Epithelial cell of umbilical artery (primary cell): ENCODE measurements around the gene RPS15. TPM values are rescaled to one million over a fixed set of nuclear protein-coding genes. Genes with fewer than 3 reads are reported as not detected.

Experiments used
- total RNA-seq: library from RNA; depleted of rRNA; stranded (reverse); fragments of >200 nt; gene quantifications from 2 replicates; pipeline ENCODE4 v1.2.3, GENCODE V29; 2014

RPS15 gene
- total RNA-seq = 541 and 821 TPM in 2 replicates

DNA sequence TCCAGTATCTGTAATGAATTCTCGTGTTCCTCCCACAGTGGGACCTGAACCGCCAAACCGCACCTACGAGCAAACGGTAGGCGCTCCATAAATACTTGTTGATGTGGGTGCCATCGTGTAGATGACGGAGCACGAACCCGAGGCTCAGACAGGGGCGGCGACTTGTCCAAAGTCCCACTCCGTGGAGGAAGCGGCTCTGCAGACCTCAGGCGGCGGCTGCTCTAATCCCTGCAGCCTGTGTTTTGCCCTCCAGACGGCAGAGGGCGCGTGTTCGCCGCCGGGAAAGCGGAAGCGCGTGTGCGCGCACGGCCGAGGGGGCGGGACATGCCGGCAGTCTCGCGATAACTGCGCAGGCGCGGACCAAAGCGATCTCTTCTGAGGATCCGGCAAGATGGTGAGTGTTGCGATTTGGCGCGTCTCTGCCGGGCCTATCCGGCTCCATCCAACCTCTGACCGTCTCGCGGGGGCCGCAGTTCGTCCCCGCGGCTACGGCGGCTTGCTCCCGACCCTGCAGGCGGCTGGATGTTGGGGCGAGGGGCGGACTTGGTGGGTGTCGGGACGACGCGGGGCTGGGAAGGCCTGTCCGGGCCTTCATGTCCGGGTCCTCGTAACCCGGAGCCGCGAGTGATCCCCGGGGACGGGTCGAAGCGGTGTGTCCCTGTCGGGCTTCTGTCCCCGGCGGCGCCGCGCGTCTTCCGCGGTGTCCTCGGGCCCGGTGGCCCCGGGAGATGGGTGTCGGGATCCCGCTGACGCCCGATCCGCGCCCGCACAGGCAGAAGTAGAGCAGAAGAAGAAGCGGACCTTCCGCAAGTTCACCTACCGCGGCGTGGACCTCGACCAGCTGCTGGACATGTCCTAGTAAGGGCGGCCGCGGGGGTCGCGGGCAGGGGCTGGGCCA, at the start of gene RPS15:
Gene RPS15 (plus strand): TSS at position 362 of the 898 bp plus-strand sequence. CDS start 30 bp downstream, at position 392.

DNA sequence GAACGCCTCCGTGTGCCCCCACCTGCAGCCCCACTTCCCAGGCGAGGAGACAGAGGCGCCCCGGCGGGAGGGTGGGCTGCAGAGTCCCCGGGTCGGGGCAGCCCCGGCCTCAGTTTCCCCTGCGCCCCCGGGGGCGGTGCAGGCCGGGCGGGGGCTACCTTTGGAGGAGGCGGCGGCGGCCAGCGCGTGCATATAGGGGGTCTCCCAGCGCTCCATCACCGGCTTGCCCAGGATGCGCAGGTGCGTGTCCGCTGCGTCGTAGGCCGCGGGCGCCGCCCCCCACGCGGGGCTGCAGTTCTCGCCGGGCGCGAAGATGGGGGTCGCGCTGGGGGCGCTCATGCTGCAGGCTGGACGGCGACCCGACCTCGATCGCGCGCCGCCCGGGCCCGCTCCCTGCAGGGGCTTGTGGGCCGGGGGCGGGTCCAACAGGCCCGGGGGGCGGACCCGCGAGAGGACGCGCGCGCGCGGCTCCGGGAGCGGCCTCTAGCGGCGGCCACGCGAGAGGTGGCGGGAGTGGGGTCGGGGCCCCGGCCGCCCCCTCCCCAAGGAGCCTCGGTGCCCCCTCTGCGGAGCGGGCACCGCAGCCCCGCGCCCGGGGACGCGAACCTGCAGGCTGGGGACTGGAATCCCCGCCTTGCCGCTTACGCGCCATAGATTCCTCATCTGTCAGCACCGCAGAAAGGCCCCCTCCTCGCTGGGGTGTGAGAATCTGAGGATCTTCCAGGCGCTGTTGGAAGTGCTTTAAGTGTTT, 36.9 kb upstream of the RPS15 start, which contains the start of gene GAMT:
Gene GAMT (minus strand): TSS at position 405 of the 751 bp plus-strand sequence. CDS start 66 bp downstream, at position 339.

DNA sequence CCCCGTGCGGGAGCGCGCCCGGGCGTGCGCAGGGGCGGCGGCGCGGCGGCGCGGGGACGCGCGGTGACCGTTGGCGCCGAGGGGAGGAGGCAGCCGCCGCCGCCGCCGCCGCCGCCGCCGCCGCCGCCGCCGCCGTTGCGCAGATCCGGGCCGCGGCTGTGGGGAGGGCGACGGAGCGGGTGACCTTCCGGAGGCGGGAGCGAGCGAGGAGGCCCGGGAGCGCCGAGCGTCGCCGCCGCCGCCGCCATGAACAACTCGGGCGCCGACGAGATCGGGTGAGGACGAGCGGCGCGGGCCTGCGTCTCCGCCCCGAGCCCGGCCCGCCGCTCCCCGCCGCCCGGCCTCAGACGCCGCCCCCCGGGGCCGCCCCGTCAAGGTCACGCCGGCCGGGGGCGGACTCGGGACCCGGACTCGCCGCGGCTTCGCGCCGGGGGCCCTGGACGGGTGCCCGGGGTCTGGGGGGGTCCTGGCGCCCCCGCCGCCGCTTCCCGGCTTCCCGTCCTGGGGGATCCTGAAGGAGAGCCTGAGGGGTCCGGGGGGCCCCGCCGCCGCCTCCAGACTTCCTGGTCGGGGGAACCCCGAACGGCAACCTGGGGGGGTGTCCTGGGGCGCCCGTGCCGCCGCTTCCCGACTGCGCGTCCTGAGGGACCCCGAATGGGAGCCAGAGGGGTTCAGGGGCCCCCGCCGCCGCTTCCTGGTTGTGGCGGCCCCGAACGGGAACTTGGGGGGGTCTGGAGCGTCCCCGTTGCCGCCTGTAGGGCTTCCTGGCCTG, 30.5 kb upstream of the RPS15 start, which contains the start of gene DAZAP1:
Gene DAZAP1 (plus strand): TSS at position 59 of the 772 bp plus-strand sequence. CDS start 188 bp downstream, at position 247.

DNA sequence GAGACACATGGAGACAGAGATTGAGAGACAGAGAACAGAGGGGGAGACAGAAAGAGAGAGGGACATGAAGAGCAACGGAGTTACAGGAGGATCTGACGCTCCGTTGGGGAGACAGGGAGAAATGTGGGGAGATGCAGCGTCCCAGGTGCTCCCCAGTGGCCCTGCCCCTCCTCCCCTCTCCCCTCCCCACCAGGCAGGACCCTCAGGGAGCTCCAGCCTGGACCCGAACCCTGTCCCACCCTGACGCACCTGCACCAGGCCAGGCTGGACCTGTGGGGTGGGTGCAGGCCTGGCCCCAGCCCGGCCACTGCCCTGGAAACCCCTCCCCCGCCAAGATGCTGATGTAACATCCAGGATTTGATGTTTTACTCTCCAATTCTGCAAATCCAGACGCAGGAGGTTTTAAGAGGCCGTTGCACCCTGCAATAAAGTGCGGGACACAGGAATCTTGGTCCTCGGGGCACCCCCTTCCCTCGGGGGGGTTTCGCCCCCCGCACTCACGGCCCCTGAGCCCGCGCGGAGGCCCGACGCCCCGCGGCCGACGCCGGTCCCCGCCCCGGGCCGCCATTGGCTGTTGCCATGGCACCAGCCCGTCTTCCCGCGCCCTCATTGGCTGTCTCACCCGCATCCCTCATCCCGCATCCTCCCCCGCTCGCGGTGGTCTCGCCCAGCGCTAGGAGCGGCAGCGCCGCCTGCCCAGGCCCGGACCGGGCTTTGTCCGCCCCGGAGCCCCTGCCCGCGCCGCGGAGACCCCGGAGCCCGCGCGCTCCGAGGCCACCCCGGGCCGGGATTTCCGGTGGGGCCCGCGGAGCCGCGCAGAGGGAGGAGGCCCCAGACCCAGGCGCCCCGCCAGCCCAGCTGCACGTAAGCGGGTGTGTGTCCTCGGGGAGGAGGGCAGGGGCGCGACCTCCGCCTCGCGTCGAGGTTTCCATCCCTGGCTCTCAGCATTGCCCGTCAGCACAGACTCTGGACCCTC, 11.6 kb downstream of the RPS15 start, which contains the start of gene APC2:
Gene APC2 (plus strand): TSS at position 655 of the 976 bp plus-strand sequence. CDS start 2,881 bp downstream, outside the sequence.

DNA sequence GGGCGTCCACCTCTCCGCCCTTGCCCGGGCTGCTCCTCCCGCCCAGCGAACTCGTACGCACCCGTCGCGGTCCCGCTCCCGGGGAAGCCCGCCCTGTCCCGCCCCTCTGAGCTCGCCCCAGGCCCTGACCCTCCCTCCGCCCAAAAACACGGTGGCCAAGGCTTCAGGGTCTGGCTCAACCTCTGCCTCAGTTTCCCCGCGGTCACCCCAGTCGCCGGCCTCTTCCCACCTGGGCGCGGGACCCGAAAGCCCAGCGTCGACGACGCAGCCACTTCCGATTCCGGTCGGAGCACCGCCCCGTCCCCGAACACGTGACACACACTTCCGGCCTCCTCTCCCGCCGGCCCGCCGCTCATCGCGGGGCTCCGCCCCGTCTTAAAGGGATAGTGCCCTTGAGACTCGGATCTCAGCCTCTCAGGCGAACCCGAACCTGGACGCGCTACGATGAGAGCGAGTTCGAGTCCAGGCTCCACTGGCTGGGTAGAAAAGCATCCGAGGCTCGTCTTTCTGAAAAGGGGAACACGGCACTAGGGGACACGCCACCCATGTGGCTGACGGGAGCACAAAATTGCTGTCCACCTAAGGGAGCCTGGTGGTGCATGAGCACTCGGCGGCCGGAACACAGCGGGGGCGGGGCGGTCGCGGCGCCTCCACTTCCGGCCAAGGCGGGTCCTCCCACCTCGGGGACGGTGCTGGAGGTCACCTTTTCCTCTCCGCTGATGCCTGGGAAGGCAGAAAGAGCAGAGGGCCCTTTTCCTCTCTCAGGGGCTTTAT, 40.9 kb downstream of the RPS15 start, which contains the start of gene C19orf25:
Gene C19orf25 (minus strand): TSS at position 282 of the 774 bp plus-strand sequence. CDS start 312 bp downstream, outside the sequence.

Other genes with a start within 250 kb of the RPS15 start
- gene STK11, start 232.6 kb upstream of the RPS15 start, total RNA-seq = 89.0 and 103 TPM in 2 replicates
- 1.6 and 2.6 TPM in 2 replicates for gene CBARP, start 200.4 kb upstream of the RPS15 start, total RNA-seq
- 18.1 and 28.9 TPM in 2 replicates for gene ATP5F1D, start 196.6 kb upstream of the RPS15 start, total RNA-seq
- 16.6 and 39.8 TPM in 2 replicates for gene MIDN, start 189.8 kb upstream of the RPS15 start, total RNA-seq
- gene CIRBP, start 169.1 kb upstream of the RPS15 start, total RNA-seq = 147 and 208 TPM in 2 replicates
- 15.2 and 22.7 TPM in 2 replicates for gene FAM174C, start 162.9 kb upstream of the RPS15 start, total RNA-seq
- 0.97 TPM in 1 of 2 replicates, not detected in the other for gene EFNA2, start 152.5 kb upstream of the RPS15 start, total RNA-seq
- gene NDUFS7, start 54.5 kb upstream of the RPS15 start, total RNA-seq = 97.7 and 105 TPM in 2 replicates
- 18.1 and 18.5 TPM in 2 replicates for gene GAMT, start 36.9 kb upstream of the RPS15 start, total RNA-seq
- gene DAZAP1, start 30.8 kb upstream of the RPS15 start, total RNA-seq = 69.9 and 76.7 TPM in 2 replicates
- under 0.01 TPM in 2 replicates for gene APC2, start 11.7 kb downstream of the RPS15 start, total RNA-seq
- gene C19orf25, start 40.8 kb downstream of the RPS15 start, total RNA-seq = 15.3 and 21.4 TPM in 2 replicates
- 0.76 and 0.97 TPM in 2 replicates for gene PCSK4, start 52.0 kb downstream of the RPS15 start, total RNA-seq
- gene REEP6, start 52.8 kb downstream of the RPS15 start, total RNA-seq = 0.97 and 1.1 TPM in 2 replicates
- gene ADAMTSL5, start 74.6 kb downstream of the RPS15 start, total RNA-seq = 0.15 and 0.32 TPM in 2 replicates
- gene PLK5, start 85.7 kb downstream of the RPS15 start, total RNA-seq = not detected in 2 replicates
- 64.6 and 71.5 TPM in 2 replicates for gene MEX3D, start 129.9 kb downstream of the RPS15 start, total RNA-seq
- gene MBD3, start 154.5 kb downstream of the RPS15 start, total RNA-seq = 81.2 and 88.7 TPM in 2 replicates
- gene UQCR11, start 167.1 kb downstream of the RPS15 start, total RNA-seq = 41.8 and 89.6 TPM in 2 replicates
- gene TCF3, start 214.2 kb downstream of the RPS15 start, total RNA-seq = 70.8 and 95.5 TPM in 2 replicates